ENCODE data around the gene UPF2. TPM values are rescaled to one million over a fixed set of nuclear protein-coding genes. Genes with fewer than 3 reads are reported as not detected.

The UPF2 gene
- total RNA-seq (10 to 100 TPM in 1 of 6 donors, 1 to 10 TPM in 5; 6.8 to 12.5 (median 9.0) TPM), polyA plus RNA-seq (10 to 100 TPM in 1 of 2 donors, 1 to 10 TPM in 1; 6.1 to 11.2 TPM)

- ATAC-seq (peak; percentile 92 to 97 (median 95)), FAIRE-seq (peak; percentile 26)
- WGBS, 2 donors = 2 to 3% methylated on average over 46 to 56 of the region's 56 CpGs
These were observed at the start of gene UPF2 for GRCh38 chr10:12042797-12043651. UPF2 (minus strand) TSS chr10:12042809; CDS start chr10:12035423, 7,386 bp downstream.

DNA sequence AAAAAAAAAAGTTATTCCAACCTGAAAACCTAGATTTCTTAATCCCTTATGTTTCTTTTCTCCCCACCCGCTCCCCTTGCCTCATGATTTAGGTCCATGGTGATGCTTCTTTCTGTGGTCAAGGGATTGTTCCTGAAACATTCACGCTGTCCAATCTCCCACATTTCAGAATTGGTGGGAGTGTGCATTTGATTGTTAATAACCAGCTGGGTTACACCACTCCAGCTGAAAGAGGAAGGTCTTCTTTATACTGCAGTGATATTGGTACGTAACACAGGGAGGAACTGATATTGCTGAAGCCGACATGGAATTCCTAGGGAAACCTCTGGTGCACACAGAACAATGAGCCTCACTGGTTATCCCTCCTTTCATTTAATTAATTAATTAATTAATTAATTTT, 48.8 kb upstream of the UPF2 start:
- FAIRE-seq (no peak), ATAC-seq (no peak), DNase-seq (no peak)
- Histone ChIP-seq H3K4me3 (no peak overlapping the region), H3K4me1 (no peaks in the 10 kb centered on the region), H3K27me3 (no peaks in the 10 kb centered on the region), H3K9me3 (no peaks in the 10 kb centered on the region), H3K27ac (no peak overlapping the region), H3K36me3 (peaks cover 0 to 38% (median 5%) of the 10 kb centered on the region in 3 donors)
- WGBS, 2 donors = 97 to 98% methylated on average over 4 of the region's 4 CpGs
- intact Hi-C loops (cut with DNase I) = no loop called here
- TF ChIP-seq CTCF (IDR thresholded peaks at IDR 0.05) = no peak

More at GRCh38 chr10:12042797-12043651, at the start of gene UPF2:
- H3K27ac ChIP-seq = peak within 1 kb of the TSS; percentile 95 to 100 (median 99)
- intact Hi-C loops (cut with DNase I) = no loop called here
- H3K27me3 ChIP-seq = no peaks in the 10 kb centered on the region
- peak within 1 kb of the TSS; percentile 88 to 99 (median 94) for H3K4me3 ChIP-seq
- peaks cover 0 to 13% (median 7%) of the 10 kb centered on the region in 3 donors for H3K4me1 ChIP-seq
- DNase-seq = peak; percentile 98 to 99 (median 98)
- no peak for TF ChIP-seq CTCF (IDR thresholded peaks at IDR 0.05)
- H3K36me3 ChIP-seq = no peaks in the 10 kb centered on the region
- no peaks in the 10 kb centered on the region for H3K9me3 ChIP-seq

DNA sequence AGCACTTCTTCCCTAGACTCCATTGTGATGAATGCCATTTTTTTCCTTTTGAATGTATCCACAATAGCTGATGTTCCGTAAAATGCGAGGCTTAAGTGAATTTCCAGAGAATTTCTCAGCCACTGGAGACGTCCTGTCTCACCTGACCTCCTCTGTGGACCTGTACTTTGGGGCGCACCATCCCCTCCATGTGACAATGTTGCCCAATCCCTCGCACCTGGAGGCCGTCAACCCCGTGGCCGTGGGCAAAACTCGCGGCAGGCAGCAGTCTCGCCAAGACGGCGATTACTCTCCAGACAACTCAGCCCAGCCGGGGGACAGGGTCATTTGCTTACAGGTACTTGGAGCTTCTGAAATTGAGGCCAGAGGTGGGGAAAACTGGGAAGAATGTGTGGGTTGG, 46.3 kb upstream of the UPF2 start:
- WGBS, 2 donors = 95% methylated on average over 14 of the region's 14 CpGs
- no peaks in the 10 kb centered on the region for H3K9me3 ChIP-seq
- ATAC-seq (no peak), DNase-seq (peak in 1 of 6 donors; percentile 49), FAIRE-seq (no peak)
- H3K27me3 ChIP-seq = no peaks in the 10 kb centered on the region
- peaks cover 0 to 42% (median 8%) of the 10 kb centered on the region in 3 donors for H3K36me3 ChIP-seq
- no peak overlapping the region for H3K4me3 ChIP-seq
- TF ChIP-seq CTCF (IDR thresholded peaks at IDR 0.05) = no peak
- no peak overlapping the region for H3K27ac ChIP-seq
- intact Hi-C loops (cut with DNase I) = no loop called here
- H3K4me1 ChIP-seq = no peaks in the 10 kb centered on the region

- H3K36me3 ChIP-seq = peaks cover 0 to 19% (median 5%) of the 10 kb centered on the region in 3 donors
- no peak overlapping the region for H3K4me3 ChIP-seq
- no peak for ATAC-seq
- intact Hi-C loops (cut with DNase I) = no loop called here
- no peaks in the 10 kb centered on the region for H3K4me1 ChIP-seq
- WGBS, 2 donors = 76 to 90% methylated on average over 6 of the region's 6 CpGs
- no peak overlapping the region for H3K27ac ChIP-seq
- DNase-seq = no peak
- FAIRE-seq = no peak
- no peaks in the 10 kb centered on the region for H3K27me3 ChIP-seq
- TF ChIP-seq CTCF (IDR thresholded peaks at IDR 0.05) = no peak
- no peaks in the 10 kb centered on the region for H3K9me3 ChIP-seq
These were observed 39.4 kb upstream of the UPF2 start for GRCh38 chr10:12081879-12082557.

All from pancreas (tissue), 10 donors.